SK-N-MC (cell line): ENCODE data around the gene NRXN3.

Source experiments
- EZH2 ChIP-seq: fragments of 200-600 bp; sonication (generic); IDR thresholded peaks from one replicate; pipeline ENCODE4 v1.6.1; 2017; ENCODE audit warnings: antibody characterized with exemption
- FOXP2 ChIP-seq: optimal IDR thresholded peaks from 2 replicates; pipeline ENCODE3; 2011; ENCODE audit warnings: mild to moderate bottlenecking, moderate library complexity; ENCODE audit not compliant: insufficient read depth; ENCODE audit errors: extremely low read length, control extremely low read depth
- POLR2AphosphoS5 ChIP-seq: IDR thresholded peaks from 2 replicates; pipeline ENCODE4 v1.6.1; 2012; ENCODE audit warnings: mild to moderate bottlenecking, low read depth, low read length, borderline replicate concordance

DNA sequence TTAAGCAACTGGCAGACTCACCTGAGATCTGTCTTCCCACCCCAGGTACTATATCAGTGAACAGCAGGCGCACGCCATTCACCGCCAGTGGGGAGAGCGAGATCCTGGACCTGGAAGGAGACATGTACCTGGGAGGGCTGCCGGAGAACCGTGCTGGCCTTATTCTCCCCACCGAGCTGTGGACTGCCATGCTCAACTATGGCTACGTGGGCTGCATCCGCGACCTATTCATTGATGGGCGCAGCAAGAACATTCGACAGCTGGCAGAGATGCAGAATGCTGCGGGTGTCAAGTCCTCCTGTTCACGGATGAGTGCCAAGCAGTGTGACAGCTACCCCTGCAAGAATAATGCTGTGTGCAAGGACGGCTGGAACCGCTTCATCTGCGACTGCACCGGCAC lies 544.5 kb downstream of the NRXN3 start:
- TF ChIP-seq EZH2 (no peak), POLR2AphosphoS5 (no peak), FOXP2 (no peak)
